GM06990 (cell line): ENCODE data around the gene STYK1.

Experiments
- DNase-seq: peaks from one replicate; pipeline ENCODE4 v3.0.0-alpha.2; 2011; ENCODE audit not compliant: insufficient read length; ENCODE audit errors: extremely low read depth
- H3K27me3 ChIP-seq: replicated peaks from 2 replicates; pipeline ENCODE4 v1.6.0; 2011; ENCODE audit warnings: low read length; ENCODE audit not compliant: control insufficient read depth, insufficient read depth
- H3K36me3 ChIP-seq: 2 replicates; pipeline ENCODE4 v1.5.1; 2011; ENCODE audit warnings: low read length; ENCODE audit not compliant: control insufficient read depth, insufficient read depth
- H3K4me3 ChIP-seq: replicated peaks from 2 replicates; pipeline ENCODE4 v1.5.1; 2011; ENCODE audit warnings: low read depth, mild to moderate bottlenecking, control low read depth, low read length
- TF ChIP-seq, protein P1 (sequence below): IDR thresholded peaks from 2 replicates; pipeline ENCODE4 v1.5.1; 2011; ENCODE audit warnings: low read length, control low read depth, mild to moderate bottlenecking, inconsistent platforms; ENCODE audit not compliant: insufficient read depth, poor library complexity, severe bottlenecking

The STYK1 gene, protein sequence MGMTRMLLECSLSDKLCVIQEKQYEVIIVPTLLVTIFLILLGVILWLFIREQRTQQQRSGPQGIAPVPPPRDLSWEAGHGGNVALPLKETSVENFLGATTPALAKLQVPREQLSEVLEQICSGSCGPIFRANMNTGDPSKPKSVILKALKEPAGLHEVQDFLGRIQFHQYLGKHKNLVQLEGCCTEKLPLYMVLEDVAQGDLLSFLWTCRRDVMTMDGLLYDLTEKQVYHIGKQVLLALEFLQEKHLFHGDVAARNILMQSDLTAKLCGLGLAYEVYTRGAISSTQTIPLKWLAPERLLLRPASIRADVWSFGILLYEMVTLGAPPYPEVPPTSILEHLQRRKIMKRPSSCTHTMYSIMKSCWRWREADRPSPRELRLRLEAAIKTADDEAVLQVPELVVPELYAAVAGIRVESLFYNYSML

DNA sequence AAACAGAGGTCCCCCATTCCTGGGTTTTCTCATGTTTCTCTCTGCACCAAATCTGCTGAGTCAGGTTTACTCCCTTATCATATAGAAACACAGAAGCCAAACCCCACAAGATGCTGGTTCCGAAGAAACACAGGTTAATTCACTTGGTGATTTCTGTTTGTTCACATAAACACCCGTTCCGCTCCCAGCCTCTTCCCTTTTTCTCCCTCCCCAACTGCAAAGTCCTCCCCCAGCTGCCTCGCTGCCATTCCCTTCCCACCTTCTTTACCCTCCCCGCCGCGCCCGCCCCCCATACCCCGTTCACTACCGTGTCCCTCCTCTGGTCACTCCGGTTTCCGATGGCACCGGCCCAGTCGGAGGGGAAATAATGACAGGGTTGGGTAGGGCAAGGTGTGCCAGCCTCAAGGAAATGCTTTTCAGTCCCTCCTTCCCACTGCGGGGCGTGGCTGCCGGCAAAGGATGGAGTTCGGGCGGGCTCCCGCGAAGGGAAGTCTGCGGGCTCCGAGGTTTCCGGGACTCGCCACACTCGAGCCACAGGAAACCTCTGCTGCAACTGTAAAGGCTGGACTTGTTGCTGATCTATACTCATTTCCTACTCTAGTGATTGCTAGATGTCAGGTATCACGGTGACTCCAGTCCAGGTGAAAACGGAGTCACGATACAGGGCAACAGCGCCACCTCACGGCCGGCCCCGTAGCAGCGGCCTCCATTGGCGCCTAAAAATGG lies at the start of gene STYK1:
Gene STYK1, minus strand, starts transcription at position 394 of the 726 bp plus-strand sequence. CDS start 39,434 bp downstream, outside the sequence.
- Histone ChIP-seq H3K4me3 (peak within 1 kb of the TSS; percentile 48), H3K36me3 (no peaks in the 10 kb centered on the region), H3K27me3 (no peaks in the 10 kb centered on the region)
- TF ChIP-seq, protein P1, sequence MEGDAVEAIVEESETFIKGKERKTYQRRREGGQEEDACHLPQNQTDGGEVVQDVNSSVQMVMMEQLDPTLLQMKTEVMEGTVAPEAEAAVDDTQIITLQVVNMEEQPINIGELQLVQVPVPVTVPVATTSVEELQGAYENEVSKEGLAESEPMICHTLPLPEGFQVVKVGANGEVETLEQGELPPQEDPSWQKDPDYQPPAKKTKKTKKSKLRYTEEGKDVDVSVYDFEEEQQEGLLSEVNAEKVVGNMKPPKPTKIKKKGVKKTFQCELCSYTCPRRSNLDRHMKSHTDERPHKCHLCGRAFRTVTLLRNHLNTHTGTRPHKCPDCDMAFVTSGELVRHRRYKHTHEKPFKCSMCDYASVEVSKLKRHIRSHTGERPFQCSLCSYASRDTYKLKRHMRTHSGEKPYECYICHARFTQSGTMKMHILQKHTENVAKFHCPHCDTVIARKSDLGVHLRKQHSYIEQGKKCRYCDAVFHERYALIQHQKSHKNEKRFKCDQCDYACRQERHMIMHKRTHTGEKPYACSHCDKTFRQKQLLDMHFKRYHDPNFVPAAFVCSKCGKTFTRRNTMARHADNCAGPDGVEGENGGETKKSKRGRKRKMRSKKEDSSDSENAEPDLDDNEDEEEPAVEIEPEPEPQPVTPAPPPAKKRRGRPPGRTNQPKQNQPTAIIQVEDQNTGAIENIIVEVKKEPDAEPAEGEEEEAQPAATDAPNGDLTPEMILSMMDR, result peak; percentile 89
- DNase-seq, result peak; percentile 65

DNA sequence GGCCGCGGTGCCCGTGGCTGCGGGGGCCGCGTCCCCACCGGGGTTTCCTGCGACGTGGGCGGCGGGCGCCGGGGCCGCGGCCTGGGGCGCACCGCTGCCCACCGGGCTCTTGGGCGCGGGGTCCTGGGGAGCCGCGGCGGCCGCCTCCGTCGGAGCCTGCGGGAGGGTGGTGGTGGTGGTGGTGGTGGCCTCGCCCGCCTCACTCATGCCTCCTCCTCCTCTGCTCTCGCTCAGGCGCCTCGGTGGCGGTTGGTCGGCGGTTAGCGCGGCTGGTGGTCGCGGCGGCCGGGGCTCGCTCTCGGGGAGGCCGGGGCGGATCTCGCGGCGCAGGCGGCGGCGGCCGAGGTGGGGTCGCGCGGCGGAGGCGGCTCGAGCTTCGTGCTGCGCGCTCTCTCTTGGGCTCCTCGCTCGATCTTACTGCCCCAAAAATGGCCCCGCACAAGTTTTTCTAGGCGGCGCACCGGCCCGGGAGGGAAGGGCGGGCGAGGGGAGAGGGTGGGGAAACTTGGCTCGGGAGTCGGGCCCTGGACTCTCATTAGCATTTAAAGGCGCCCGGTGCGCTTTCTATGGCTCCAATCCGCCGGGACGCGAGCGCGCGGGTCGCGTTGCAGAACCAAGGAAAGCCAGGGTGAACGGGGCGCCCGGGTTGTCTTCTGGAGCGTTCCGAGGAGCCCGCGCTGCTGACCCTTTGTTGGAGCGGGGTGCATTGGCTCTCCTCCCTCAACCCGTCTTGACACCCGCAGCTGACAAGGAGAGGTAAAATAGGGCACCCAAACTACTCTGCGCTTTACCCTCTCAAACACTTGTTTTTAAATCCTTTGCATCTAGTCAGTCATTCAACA lies 49.3 kb upstream of the STYK1 start, which contains the start of gene YBX3:
Gene YBX3, minus strand, starts transcription at position 419 of the 842 bp plus-strand sequence. Its CDS starts 212 bp downstream, at position 207.
- H3K4me3 ChIP-seq, result peak within 1 kb of the TSS; percentile 85
- peak; percentile 78 for DNase-seq
- TF ChIP-seq, protein P1, result no peak
- H3K27me3 ChIP-seq, result no peaks in the 10 kb centered on the region
- no peaks in the 10 kb centered on the region for H3K36me3 ChIP-seq

DNA sequence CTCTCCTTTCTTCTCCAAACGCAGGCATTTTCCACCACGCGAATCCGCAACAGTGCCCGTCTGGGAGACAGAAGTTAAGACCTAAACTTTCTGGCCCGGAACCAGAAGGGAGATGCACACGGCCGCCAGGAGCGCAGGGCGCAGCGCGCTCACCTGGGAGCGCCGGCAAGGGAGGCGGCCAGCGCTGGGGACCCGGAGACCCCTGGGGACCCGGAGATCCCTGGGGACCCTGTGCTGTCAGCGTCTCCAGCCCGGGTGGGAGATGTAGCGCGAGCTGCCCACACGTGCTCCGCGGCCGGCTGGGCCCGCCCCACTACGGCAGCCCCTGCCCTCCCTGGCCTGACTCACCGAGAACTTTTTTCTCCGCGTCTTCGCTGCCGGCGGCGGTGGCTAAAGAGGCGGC lies 48.7 kb upstream of the STYK1 start:
- H3K4me3 ChIP-seq, result peak overlapping the region; percentile 85
- no peaks in the 10 kb centered on the region for H3K36me3 ChIP-seq
- TF ChIP-seq, protein P1, result peak; percentile 18
- H3K27me3 ChIP-seq, result no peaks in the 10 kb centered on the region
- DNase-seq, result peak; percentile 77

DNA sequence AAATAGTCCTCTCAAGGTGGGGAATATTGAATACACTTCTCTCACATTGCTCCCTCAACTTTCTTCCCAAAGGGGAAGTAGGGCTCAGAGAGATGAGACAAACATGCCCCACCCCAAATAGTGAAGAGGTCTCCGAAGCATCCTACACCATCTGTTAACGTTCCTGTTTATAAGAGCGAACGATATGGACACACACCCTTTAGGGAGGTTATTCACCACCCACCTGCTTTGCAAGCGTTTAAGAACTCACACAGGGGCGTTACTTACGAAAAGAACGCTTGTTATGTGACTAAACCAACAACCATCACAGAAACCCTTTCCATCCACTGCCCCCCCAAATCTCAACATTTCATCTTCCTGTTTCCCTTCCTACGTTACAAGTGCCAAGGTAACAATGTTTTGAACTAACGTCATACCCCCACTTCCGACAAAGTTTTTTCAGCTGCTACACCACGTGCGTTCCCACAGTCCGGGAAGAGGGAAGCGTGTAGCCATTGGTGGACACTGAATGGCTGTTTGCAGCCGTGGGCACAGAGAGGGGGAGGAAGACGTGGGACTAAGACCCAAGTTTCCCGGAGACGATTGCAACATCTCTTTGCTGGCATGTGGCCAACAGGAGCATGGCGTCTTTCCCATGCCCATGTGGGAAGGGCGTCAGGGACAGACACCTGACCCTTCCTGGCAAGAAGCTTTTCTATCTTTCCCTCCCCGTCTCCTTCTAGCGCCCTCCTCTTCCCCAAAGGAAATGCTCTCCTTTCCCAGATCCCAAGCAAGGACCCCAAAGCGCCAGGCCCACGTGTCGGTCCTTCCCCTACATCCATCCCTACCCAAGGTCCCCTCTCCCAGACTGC lies 48.0 kb upstream of the STYK1 start:
- DNase-seq, result peak; percentile 66
- peak overlapping the region; percentile 85 for H3K4me3 ChIP-seq
- TF ChIP-seq, protein P1, result no peak
- no peaks in the 10 kb centered on the region for H3K27me3 ChIP-seq
- no peaks in the 10 kb centered on the region for H3K36me3 ChIP-seq

DNA sequence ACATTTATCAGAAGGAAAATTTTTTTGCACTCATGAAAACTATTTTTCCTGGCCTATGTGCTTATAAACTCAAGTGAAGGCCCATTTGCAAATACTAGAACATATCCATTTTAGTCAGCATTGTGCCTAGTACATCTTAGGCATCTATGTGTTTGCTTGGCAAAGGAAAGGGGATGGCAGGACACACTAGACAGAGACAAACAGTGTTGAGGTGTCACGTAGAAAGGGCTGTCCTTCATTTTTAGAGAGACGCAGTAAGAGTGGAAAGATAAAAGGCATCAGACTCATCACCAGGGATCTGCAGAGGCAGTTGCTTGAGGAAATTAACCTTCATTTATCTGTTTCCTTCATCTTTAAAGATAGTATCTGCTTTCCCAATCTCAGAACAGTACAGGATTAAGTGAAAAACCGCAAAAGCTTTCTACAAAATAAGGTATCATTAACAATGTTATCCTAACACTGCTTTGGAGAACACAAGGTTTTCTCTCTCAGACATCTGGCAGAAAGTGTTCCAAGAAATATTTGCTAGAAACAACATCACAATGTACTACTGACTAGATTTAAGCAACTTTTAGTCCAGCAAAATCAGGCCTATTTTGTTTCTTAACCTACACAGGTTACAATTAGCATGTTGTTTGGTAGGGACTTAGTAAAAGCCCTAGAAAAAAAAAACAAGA lies 47.3 kb upstream of the STYK1 start:
- TF ChIP-seq, protein P1, result no peak
- H3K36me3 ChIP-seq, result no peaks in the 10 kb centered on the region; the same call in 1 of the 2 replicates
- H3K27me3 ChIP-seq, result no peaks in the 10 kb centered on the region
- DNase-seq, result no peak
- H3K4me3 ChIP-seq, result peak overlapping the region; percentile 85
